Skin epidermis (tissue), 12 donors: ENCODE measurements around the gene CA12.

Experiments used
- H3K27ac ChIP-seq, 21 experiments: fragments of 200-600 bp; sonication (generic) in 11 of 21; one replicate each; pipeline ENCODE4 v1.5.0; 2020; ENCODE audit warnings: mild to moderate bottlenecking in 3 of 21, inconsistent platforms in 2 of 21, moderate library complexity in 2 of 21
- H3K4me3 ChIP-seq, 7 experiments: fragments of 200-600 bp; sonication (generic) in 2 of 7; one replicate each; pipeline ENCODE4 v1.5.0; 2020; ENCODE audit warnings: inconsistent platforms in 2 of 7, mild to moderate bottlenecking in 2 of 7, moderate library complexity in 1 of 7

The CA12 gene

GRCh38 chr15:63364399-63365272, 17.0 kb downstream of the CA12 start:
- Histone ChIP-seq H3K27ac (peak overlapping the region in 1 of 21 experiments; percentile 6), H3K4me3 (no peak overlapping the region)

GRCh38 chr15:63363292-63363691, 18.4 kb downstream of the CA12 start:
- Histone ChIP-seq H3K27ac (no peak overlapping the region), H3K4me3 (no peak overlapping the region)

- Histone ChIP-seq H3K27ac (no peak overlapping the region), H3K4me3 (no peak overlapping the region)
Observed at GRCh38 chr15:63362885-63363284, 18.8 kb downstream of the CA12 start.

- H3K4me3 ChIP-seq, result no peak overlapping the region
- no peak overlapping the region for H3K27ac ChIP-seq
Observed at GRCh38 chr15:63362196-63362595, 19.4 kb downstream of the CA12 start.

GRCh38 chr15:63360170-63360569, 21.5 kb downstream of the CA12 start:
- no peak overlapping the region for H3K4me3 ChIP-seq
- no peak overlapping the region for H3K27ac ChIP-seq

- Histone ChIP-seq H3K4me3 (no peak overlapping the region), H3K27ac (peak overlapping the region in 1 of 21 experiments; percentile 6)
Observed at GRCh38 chr15:63358241-63359029, 23.2 kb downstream of the CA12 start.

- no peak overlapping the region for H3K4me3 ChIP-seq
- peak overlapping the region in 3 of 21 experiments; percentile 2 to 32 (median 17) for H3K27ac ChIP-seq
Observed at GRCh38 chr15:63357731-63358130, 23.9 kb downstream of the CA12 start.

- H3K27ac ChIP-seq, result peak overlapping the region in 3 of 21 experiments; percentile 2 to 32 (median 17)
Observed at GRCh38 chr15:63357061-63357460, 24.6 kb downstream of the CA12 start.

GRCh38 chr15:63354821-63355650, 26.6 kb downstream of the CA12 start:
- H3K4me3 ChIP-seq, result no peak overlapping the region
- peak overlapping the region in 1 of 21 experiments; percentile 10 for H3K27ac ChIP-seq

More at GRCh38 chr15:63357061-63357460, 24.6 kb downstream of the CA12 start:
- no peak overlapping the region for H3K4me3 ChIP-seq

GRCh38 chr15:63353887-63354286, 27.8 kb downstream of the CA12 start:
- Histone ChIP-seq H3K27ac (no peak overlapping the region), H3K4me3 (no peak overlapping the region)

- Histone ChIP-seq H3K27ac (peak overlapping the region in 1 of 21 experiments; percentile 17), H3K4me3 (no peak overlapping the region)
Observed at GRCh38 chr15:63353261-63353660, 28.4 kb downstream of the CA12 start.

- no peak overlapping the region for H3K4me3 ChIP-seq
- H3K27ac ChIP-seq, result peak overlapping the region in 5 of 21 experiments; percentile 17 to 67 (median 62)
Observed at GRCh38 chr15:63352808-63353207, 28.8 kb downstream of the CA12 start.

GRCh38 chr15:63351170-63351569, 30.5 kb downstream of the CA12 start:
- Histone ChIP-seq H3K4me3 (no peak overlapping the region), H3K27ac (peak overlapping the region in 14 of 21 experiments; percentile 2 to 84 (median 72))

- H3K27ac ChIP-seq, result peak overlapping the region in 18 of 21 experiments; percentile 24 to 84 (median 72)
- no peak overlapping the region for H3K4me3 ChIP-seq
Observed at GRCh38 chr15:63350178-63350621, 31.4 kb downstream of the CA12 start.

GRCh38 chr15:63349621-63350020, 32.0 kb downstream of the CA12 start:
- peak overlapping the region in 18 of 21 experiments; percentile 39 to 84 (median 72) for H3K27ac ChIP-seq
- H3K4me3 ChIP-seq, result no peak overlapping the region

GRCh38 chr15:63349156-63349555, 32.5 kb downstream of the CA12 start:
- no peak overlapping the region for H3K4me3 ChIP-seq
- H3K27ac ChIP-seq, result peak overlapping the region in 19 of 21 experiments; percentile 11 to 84 (median 70)

- peak overlapping the region in 19 of 21 experiments; percentile 23 to 84 (median 70) for H3K27ac ChIP-seq
- H3K4me3 ChIP-seq, result no peak overlapping the region
Observed at GRCh38 chr15:63348392-63348791, 33.3 kb downstream of the CA12 start.

GRCh38 chr15:63347074-63347857, 34.4 kb downstream of the CA12 start:
- peak overlapping the region in 14 of 21 experiments; percentile 8 to 82 (median 66) for H3K27ac ChIP-seq
- no peak overlapping the region for H3K4me3 ChIP-seq

GRCh38 chr15:63345391-63345752, 36.3 kb downstream of the CA12 start:
- H3K27ac ChIP-seq, result peak overlapping the region in 5 of 21 experiments; percentile 12 to 37 (median 25)
- H3K4me3 ChIP-seq, result no peak overlapping the region
